Thoracic aorta (tissue), 2 donors: Measurements from ENCODE around the gene ACTR10. TPM values are rescaled to one million over a fixed set of nuclear protein-coding genes. Genes with fewer than 3 reads are reported as not detected.

ENCODE experiments used
- ATAC-seq: fragments of 150-250 bp; one replicate; pipeline ENCODE4 v1.8.0; 2017; ENCODE audit warnings: low read depth; ENCODE audit not compliant: insufficient number of reproducible peaks, low FRiP score
- DNase-seq: peaks from one replicate; pipeline ENCODE4 v3.0.0-alpha.2; 2020; ENCODE audit warnings: low spot score
- H3K27ac ChIP-seq, 2 donors: fragments of 200-600 bp; sonication (generic); 1 replicate in 1 of 2; 2 replicates in 1 of 2; pipeline ENCODE4 v1.5.1; 2016; ENCODE audit warnings: mild to moderate bottlenecking in 2 of 2, moderate library complexity in 2 of 2
- H3K27me3 ChIP-seq: fragments of 200-600 bp; sonication (generic); replicated peaks from 2 replicates; pipeline ENCODE4 v1.6.0; 2016; ENCODE audit warnings: mild to moderate bottlenecking; ENCODE audit not compliant: insufficient read depth
- H3K36me3 ChIP-seq: fragments of 200-600 bp; sonication (generic); one replicate; pipeline ENCODE4 v1.5.1; 2016
- H3K4me1 ChIP-seq, 2 donors: fragments of 200-600 bp; sonication (generic); 1 replicate in 1 of 2; 2 replicates in 1 of 2; pipeline versions ENCODE4 v1.5.1 to v1.6.0; 2016; ENCODE audit warnings: low read depth in 2 of 2, mild to moderate bottlenecking in 1 of 2; ENCODE audit not compliant: control insufficient read depth in 1 of 2
- H3K4me3 ChIP-seq: fragments of 200-600 bp; sonication (generic); 2 replicates; pipeline ENCODE4 v1.5.1; 2016; ENCODE audit warnings: mild to moderate bottlenecking
- H3K9me3 ChIP-seq: fragments of 200-600 bp; sonication (generic); 2 replicates; pipeline ENCODE4 v1.5.1; 2016
- total RNA-seq, 2 donors: library from RNA; depleted of rRNA; stranded (reverse); fragments of >200 nt; gene quantifications; one replicate each; pipeline versions ENCODE4 v1.1.0 to v1.2.3, GENCODE V29; 2016
- TF ChIP-seq, protein P1 (sequence below): fragments of 200-600 bp; sonication (generic); IDR thresholded peaks from one replicate; pipeline ENCODE4 v1.5.1; 2019; ENCODE audit warnings: antibody characterized with exemption

The ACTR10 gene
- total RNA-seq, 2 donors from 2014 or later = 78.5 to 79.7 TPM

DNA sequence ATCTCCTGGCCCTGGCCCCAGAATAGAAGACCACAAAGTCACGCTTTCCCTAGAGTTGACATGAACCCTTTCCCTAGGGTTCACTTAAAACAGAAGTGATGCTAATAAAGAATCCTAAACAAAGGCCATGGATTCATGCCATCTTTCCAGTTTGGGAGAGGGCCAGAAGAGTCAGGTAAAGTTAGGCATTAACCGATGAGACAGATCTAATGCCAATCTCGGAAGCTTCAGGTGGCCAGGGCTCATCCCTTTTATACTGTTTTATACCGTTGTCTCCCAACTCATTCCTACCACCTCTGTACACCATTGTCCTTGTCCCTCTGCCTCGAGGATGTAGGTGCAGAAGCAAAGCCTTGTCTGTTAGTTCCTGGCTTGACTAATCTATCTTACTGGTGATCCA, 22.8 kb upstream of the ACTR10 start:
- DNase-seq (no peak), ATAC-seq (no peak)
- TF ChIP-seq, protein P1, sequence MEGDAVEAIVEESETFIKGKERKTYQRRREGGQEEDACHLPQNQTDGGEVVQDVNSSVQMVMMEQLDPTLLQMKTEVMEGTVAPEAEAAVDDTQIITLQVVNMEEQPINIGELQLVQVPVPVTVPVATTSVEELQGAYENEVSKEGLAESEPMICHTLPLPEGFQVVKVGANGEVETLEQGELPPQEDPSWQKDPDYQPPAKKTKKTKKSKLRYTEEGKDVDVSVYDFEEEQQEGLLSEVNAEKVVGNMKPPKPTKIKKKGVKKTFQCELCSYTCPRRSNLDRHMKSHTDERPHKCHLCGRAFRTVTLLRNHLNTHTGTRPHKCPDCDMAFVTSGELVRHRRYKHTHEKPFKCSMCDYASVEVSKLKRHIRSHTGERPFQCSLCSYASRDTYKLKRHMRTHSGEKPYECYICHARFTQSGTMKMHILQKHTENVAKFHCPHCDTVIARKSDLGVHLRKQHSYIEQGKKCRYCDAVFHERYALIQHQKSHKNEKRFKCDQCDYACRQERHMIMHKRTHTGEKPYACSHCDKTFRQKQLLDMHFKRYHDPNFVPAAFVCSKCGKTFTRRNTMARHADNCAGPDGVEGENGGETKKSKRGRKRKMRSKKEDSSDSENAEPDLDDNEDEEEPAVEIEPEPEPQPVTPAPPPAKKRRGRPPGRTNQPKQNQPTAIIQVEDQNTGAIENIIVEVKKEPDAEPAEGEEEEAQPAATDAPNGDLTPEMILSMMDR = no peak
- Histone ChIP-seq H3K27ac (no peak overlapping the region), H3K9me3 (no peaks in the 10 kb centered on the region), H3K36me3 (no peaks in the 10 kb centered on the region), H3K27me3 (no peaks in the 10 kb centered on the region), H3K4me1 (no peaks in the 10 kb centered on the region), H3K4me3 (no peak overlapping the region)

DNA sequence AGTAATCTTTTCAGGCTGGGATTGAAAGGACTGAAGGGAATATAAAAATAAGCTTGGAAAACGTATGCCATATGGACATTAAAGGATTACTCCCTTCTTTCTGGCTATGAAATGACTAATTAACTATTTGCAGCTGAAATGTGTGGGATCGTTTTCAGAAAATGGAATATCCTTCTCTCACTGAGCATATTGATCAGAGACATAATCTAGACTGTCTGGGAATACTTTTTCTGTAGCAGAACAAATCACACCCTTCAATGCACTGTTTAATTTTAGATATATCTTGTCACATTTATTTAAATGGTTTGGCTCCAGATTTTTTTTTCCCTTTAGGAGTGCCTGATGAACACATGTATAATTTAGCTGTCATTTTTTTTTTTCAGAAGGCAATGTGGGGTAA, 10.8 kb upstream of the ACTR10 start:
- ATAC-seq (no peak), DNase-seq (no peak)
- H3K27me3 ChIP-seq = no peaks in the 10 kb centered on the region
- no peaks in the 10 kb centered on the region for H3K9me3 ChIP-seq
- H3K27ac ChIP-seq = no peak overlapping the region
- no peak overlapping the region for H3K4me3 ChIP-seq
- TF ChIP-seq, protein P1 = no peak
- no peaks in the 10 kb centered on the region for H3K36me3 ChIP-seq
- no peaks in the 10 kb centered on the region for H3K4me1 ChIP-seq

DNA sequence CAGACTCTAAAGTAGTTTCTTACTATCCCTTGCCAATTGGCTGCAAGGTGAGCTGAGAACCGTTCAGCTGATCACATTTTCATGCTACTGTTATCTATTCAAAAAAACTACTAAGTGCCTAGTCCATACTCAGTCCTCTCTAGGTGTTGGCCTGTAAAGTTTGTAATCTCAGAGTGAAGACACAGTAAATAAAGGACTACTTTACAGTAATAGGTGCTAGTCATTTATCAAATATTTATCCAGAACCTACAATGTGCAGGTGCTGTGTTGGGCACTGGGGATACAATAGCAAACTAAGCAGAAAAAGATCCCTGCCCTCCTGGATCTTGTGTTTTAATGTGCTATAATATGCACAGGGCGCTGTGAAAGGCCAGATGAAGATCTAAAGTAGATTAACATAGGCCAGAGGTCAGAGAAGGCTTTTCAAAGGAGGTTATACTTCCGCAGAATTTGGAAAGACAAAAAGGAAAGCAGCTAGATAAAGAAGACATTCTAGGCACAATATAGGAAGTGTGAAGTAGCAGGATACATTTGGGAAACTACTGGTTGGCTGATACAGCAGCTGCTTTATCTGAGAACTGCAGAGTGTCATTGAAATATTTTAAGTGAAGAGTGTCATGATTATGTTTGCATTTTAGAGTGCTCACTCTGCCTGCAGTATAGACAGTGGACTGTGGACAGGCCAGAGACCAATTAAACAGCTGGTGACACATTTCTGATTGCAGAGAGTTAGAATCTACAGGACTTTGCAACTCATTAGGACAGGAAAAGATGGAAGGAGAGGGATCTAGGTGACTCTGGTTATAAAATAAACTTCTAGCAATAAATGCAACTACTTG, 8.0 kb upstream of the ACTR10 start:
- no peaks in the 10 kb centered on the region for H3K36me3 ChIP-seq
- no peaks in the 10 kb centered on the region for H3K9me3 ChIP-seq
- no peak overlapping the region for H3K4me3 ChIP-seq
- TF ChIP-seq, protein P1 = no peak
- no peak overlapping the region for H3K27ac ChIP-seq
- ATAC-seq (no peak), DNase-seq (no peak)
- no peaks in the 10 kb centered on the region for H3K27me3 ChIP-seq
- peaks cover 0 to 2% of the 10 kb centered on the region in 2 donors for H3K4me1 ChIP-seq

DNA sequence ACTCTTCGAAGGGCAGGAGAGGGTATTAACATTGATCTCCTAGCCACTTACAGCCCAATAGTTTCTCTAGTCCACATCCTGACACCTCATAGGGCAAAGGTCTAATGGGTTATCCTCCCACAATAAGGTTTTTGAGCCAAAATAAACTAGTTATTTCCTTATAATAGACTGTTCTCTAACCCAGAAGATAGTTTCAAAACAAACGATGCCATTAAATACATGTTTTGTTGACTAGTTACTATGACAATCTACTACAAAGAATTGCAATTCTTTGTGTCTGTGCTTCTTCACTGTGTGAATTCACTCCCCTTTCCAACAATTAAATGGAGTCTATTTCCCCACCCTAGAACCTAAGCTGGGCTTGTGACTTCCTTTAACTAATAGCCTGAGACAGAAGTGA, 6.4 kb upstream of the ACTR10 start:
- H3K27ac ChIP-seq = peak overlapping the region; percentile 40 to 44

DNA sequence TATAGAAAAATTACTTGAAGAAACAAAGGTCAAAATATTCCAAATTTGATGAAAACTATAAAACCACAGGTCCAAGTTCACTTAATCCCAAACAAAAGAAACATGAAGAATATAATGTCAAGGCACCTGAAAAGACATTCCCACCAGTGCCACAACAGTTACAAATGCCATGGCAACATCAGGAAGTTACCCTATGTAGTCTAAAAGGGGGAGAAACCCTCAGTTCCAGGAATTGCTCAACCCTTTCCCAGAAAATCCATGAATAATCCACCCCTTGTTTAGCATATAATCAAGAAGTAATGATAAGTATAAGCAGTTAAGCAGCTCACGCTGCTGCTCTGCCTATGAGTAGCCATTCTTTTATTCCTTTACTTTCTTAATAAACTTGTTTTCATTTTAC, 3.8 kb upstream of the ACTR10 start:
- Histone ChIP-seq H3K27ac (no peak overlapping the region), H3K4me3 (no peak overlapping the region), H3K4me1 (peaks cover 8 to 10% of the 10 kb centered on the region in 2 donors), H3K9me3 (no peaks in the 10 kb centered on the region), H3K36me3 (no peaks in the 10 kb centered on the region), H3K27me3 (no peaks in the 10 kb centered on the region)
- no peak for ATAC-seq
- DNase-seq = no peak
- TF ChIP-seq, protein P1 = no peak

More for the DNA sequence above, 6.4 kb upstream of the ACTR10 start:
- DNase-seq = no peak
- H3K36me3 ChIP-seq = no peaks in the 10 kb centered on the region
- no peaks in the 10 kb centered on the region for H3K9me3 ChIP-seq
- no peak overlapping the region for H3K4me3 ChIP-seq
- no peaks in the 10 kb centered on the region for H3K27me3 ChIP-seq
- TF ChIP-seq, protein P1 = no peak
- ATAC-seq = no peak
- H3K4me1 ChIP-seq = peaks cover 0 to 2% of the 10 kb centered on the region in 2 donors
